DND-41 (cell line): Measurements from ENCODE around the gene MSANTD2.

ENCODE experiments used
- ATAC-seq: fragments of 200-7000 bp; cut with Tn5 transposase; 3 replicates; pipeline ENCODE4 v1.9.1; 2021; ENCODE audit warnings: low read depth; ENCODE audit not compliant: insufficient read depth
- DNase-seq: peaks from one replicate; pipeline ENCODE4 v3.0.0-alpha.2; 2020
- H2AFZ ChIP-seq: 2 replicates; pipeline ENCODE4 v1.6.0; 2012; ENCODE audit warnings: low read depth, low read length
- H3K27ac ChIP-seq: 2 replicates; pipeline ENCODE4 v1.5.1; 2012; ENCODE audit warnings: low read length, inconsistent platforms
- H3K27me3 ChIP-seq: fragments of 200-600 bp; sonication (generic); 2 replicates; pipeline ENCODE4 v1.6.0; 2012; ENCODE audit warnings: low read length, mild to moderate bottlenecking, inconsistent platforms; ENCODE audit not compliant: insufficient read depth, poor library complexity
- H3K36me3 ChIP-seq: 2 replicates; pipeline ENCODE4 v1.5.1; 2012; ENCODE audit warnings: low read length, inconsistent platforms; ENCODE audit not compliant: insufficient read depth
- H3K4me1 ChIP-seq: 2 replicates; pipeline ENCODE4 v1.5.1; 2012; ENCODE audit warnings: mild to moderate bottlenecking, low read length; ENCODE audit not compliant: insufficient read depth
- H3K4me2 ChIP-seq: 2 replicates; pipeline ENCODE4 v1.6.0; 2012; ENCODE audit warnings: mild to moderate bottlenecking, moderate library complexity, low read length, inconsistent platforms; ENCODE audit not compliant: insufficient read depth
- H3K4me3 ChIP-seq, 2 experiments: fragments of 200-600 bp in 1 of 2; shearing (Covaris generic) in 1 of 2; 2 replicates each; pipeline ENCODE4 v1.5.1; 2012 to 2016; ENCODE audit warnings: inconsistent platforms in 2 of 2, low read length in 2 of 2, mild to moderate bottlenecking in 2 of 2, low read depth in 1 of 2, moderate library complexity in 1 of 2
- H3K79me2 ChIP-seq: 2 replicates; pipeline ENCODE4 v1.6.0; 2012; ENCODE audit warnings: low read length, inconsistent platforms; ENCODE audit not compliant: insufficient read depth
- H3K9ac ChIP-seq: 2 replicates; pipeline ENCODE4 v1.6.0; 2012; ENCODE audit warnings: low read depth, mild to moderate bottlenecking, inconsistent platforms, low read length, moderate library complexity
- H3K9me3 ChIP-seq: 2 replicates; pipeline ENCODE4 v1.5.1; 2012; ENCODE audit warnings: low read length, moderate library complexity, mild to moderate bottlenecking, inconsistent platforms; ENCODE audit not compliant: insufficient read depth, severe bottlenecking
- H4K20me1 ChIP-seq: 2 replicates; pipeline ENCODE4 v1.6.0; 2012; ENCODE audit warnings: low read length; ENCODE audit not compliant: insufficient read depth
- EZH2 ChIP-seq: IDR thresholded peaks from 3 replicates; pipeline ENCODE4 v1.6.1; 2012; ENCODE audit warnings: borderline replicate concordance, low read depth, mild to moderate bottlenecking, moderate library complexity, low read length, inconsistent platforms; ENCODE audit not compliant: severe bottlenecking
- TF ChIP-seq, protein P1 (sequence below): IDR thresholded peaks from 2 replicates; pipeline ENCODE4 v1.5.1; 2012; ENCODE audit warnings: borderline replicate concordance, low read length, moderate library complexity, mild to moderate bottlenecking; ENCODE audit not compliant: poor library complexity, severe bottlenecking; ENCODE audit errors: extremely low read depth

The MSANTD2 gene

DNA sequence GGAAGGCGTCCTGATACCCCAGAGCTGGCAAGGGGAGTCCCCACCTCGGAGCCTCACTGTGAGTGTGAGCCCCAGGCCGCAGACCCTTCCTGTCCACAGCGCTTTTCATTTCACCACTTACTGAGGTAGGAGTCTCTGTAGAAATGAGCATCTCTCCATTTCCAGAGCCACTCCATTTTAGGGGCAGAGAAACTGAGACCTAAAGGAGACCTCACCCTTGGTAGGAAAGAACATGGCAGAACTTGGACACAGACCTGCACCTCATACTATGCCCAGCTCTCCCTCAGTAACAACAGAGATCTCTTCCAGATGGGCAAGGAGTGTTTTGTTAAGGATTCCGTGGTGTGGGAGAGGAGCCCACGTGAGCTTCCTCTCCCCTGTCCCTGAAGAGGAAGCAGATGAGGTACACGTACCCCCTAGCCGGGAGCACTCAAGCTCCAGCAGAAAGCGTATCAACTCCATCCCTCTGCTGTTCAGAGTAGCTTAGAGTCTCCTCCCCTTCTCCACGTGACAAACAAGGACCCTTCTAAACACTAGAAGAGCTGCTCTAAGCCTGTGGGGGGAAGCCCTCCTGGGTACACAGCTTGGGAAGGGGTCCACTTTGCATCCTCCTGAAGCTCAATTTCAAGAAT lies 47.6 kb downstream of the MSANTD2 start:
- H3K27me3 ChIP-seq, result peaks cover 14% of the 10 kb centered on the region
- no peak overlapping the region for H3K4me2 ChIP-seq
- DNase-seq, result no peak
- no peak overlapping the region for H3K27ac ChIP-seq
- TF ChIP-seq EZH2, result no peak
- TF ChIP-seq, protein P1, sequence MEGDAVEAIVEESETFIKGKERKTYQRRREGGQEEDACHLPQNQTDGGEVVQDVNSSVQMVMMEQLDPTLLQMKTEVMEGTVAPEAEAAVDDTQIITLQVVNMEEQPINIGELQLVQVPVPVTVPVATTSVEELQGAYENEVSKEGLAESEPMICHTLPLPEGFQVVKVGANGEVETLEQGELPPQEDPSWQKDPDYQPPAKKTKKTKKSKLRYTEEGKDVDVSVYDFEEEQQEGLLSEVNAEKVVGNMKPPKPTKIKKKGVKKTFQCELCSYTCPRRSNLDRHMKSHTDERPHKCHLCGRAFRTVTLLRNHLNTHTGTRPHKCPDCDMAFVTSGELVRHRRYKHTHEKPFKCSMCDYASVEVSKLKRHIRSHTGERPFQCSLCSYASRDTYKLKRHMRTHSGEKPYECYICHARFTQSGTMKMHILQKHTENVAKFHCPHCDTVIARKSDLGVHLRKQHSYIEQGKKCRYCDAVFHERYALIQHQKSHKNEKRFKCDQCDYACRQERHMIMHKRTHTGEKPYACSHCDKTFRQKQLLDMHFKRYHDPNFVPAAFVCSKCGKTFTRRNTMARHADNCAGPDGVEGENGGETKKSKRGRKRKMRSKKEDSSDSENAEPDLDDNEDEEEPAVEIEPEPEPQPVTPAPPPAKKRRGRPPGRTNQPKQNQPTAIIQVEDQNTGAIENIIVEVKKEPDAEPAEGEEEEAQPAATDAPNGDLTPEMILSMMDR, result no peak
- H2AFZ ChIP-seq, result no peak overlapping the region
- H3K4me1 ChIP-seq, result no peaks in the 10 kb centered on the region
- no peaks in the 10 kb centered on the region for H3K9me3 ChIP-seq
- no peaks in the 10 kb centered on the region for H3K79me2 ChIP-seq
- H3K4me3 ChIP-seq, result no peak overlapping the region
- no peak overlapping the region for H3K9ac ChIP-seq
- ATAC-seq, result peak; percentile 53; the same call in 1 of the 3 replicates
- H4K20me1 ChIP-seq, result peaks cover 9% of the 10 kb centered on the region
- no peaks in the 10 kb centered on the region for H3K36me3 ChIP-seq

DNA sequence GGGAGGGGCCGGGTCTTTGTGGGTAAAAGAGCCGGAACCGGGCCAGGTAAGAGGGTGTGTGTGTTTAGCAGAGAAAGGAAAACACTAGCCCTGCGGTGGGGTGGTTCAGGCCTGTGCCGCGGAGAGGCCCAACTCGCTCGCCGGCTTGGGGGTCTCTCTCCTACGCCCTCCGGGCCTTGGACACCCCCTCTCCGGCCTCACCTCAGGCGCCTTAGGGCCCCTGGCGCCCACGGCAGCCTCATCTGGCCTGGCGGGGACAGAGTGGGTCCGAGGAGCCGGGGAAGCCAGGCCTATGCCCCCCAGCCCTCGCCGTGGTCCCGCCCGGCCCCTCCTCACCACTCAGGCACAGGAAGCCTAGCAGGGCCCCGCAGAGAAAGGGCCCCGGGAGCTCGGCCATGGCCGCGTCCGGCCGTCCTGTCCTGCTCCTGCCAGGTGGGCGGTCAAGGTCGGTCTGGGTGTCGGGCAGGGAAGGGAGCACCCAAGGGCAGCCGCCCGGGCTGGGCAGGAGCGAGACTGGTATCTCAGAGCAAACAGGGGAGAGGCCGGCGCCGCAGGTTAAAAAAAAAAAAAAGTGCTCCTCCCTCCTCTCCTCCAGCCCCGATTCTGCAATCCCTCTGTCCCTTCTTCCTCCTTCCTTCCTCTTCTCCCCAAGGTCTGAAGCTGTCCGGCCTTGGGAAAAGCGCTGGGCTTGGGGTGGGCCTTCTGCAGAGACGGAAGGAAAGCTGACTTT lies 48.3 kb downstream of the MSANTD2 start, which contains the start of gene VSIG2:
Gene VSIG2 (minus strand): TSS at position 515 of the 730 bp plus-strand sequence. CDS start 118 bp downstream, at position 397.
- Histone ChIP-seq H3K9me3 (no peaks in the 10 kb centered on the region), H2AFZ (no peak within 1 kb of the TSS), H3K27me3 (peaks cover 14% of the 10 kb centered on the region), H3K36me3 (no peaks in the 10 kb centered on the region), H3K4me2 (no peak within 1 kb of the TSS), H3K4me1 (no peaks in the 10 kb centered on the region), H3K27ac (no peak within 1 kb of the TSS), H4K20me1 (peaks cover 9% of the 10 kb centered on the region), H3K79me2 (no peaks in the 10 kb centered on the region), H3K4me3 (no peak within 1 kb of the TSS), H3K9ac (no peak within 1 kb of the TSS)
- ATAC-seq (no peak), DNase-seq (no peak)
- TF ChIP-seq, protein P1, result no peak
- no peak for TF ChIP-seq EZH2

DNA sequence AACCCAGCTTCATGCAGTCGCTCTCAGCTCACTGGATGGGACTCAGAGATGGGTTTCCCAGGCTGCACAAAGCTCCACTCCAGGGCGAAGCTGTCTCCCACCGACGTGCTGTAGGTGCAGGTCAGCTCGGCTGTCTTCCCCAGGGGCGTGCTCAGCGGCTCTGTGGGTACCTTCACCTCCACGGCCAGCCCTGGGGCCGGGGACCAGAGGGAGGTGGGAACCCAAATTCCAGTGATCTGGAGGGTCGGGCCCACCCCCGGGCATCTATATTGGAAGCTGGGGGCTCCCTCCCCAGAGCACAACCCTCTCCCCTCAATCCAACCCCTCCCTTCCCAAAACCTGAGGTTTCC lies 48.8 kb downstream of the MSANTD2 start:
- TF ChIP-seq, protein P1, result no peak
- no peak for TF ChIP-seq EZH2
- Histone ChIP-seq H3K27me3 (peaks cover 14% of the 10 kb centered on the region), H3K36me3 (no peaks in the 10 kb centered on the region), H3K27ac (no peak overlapping the region), H3K9me3 (no peaks in the 10 kb centered on the region), H2AFZ (no peak overlapping the region), H3K4me3 (no peak overlapping the region), H3K9ac (no peak overlapping the region), H3K4me2 (no peak overlapping the region), H3K4me1 (no peaks in the 10 kb centered on the region), H4K20me1 (peaks cover 7% of the 10 kb centered on the region; the same call in 1 of the 2 replicates), H3K79me2 (no peaks in the 10 kb centered on the region)
- ATAC-seq, result no peak
- no peak for DNase-seq
